WTC11 (cell line): ENCODE results near the gene SPATA32.

Source experiments
- ATF1 ChIP-seq: sonication (generic); formaldehyde crosslinking; IDR thresholded peaks from 2 replicates; pipeline ENCODE4 v1.8.1; 2023; ENCODE audit warnings: mild to moderate bottlenecking, moderate library complexity, missing genetic modification reagents
- IRF2 ChIP-seq: sonication (generic); formaldehyde crosslinking; IDR thresholded peaks from 2 replicates; pipeline ENCODE4 v1.8.0; 2022; ENCODE audit warnings: low read depth, missing genetic modification reagents, borderline replicate concordance
- MXD4 ChIP-seq: fragments of 250-450 bp; sonication (Bioruptor Pico); IDR thresholded peaks from 2 replicates; pipeline ENCODE4 v1.8.0; 2021; ENCODE audit warnings: mild to moderate bottlenecking, moderate library complexity, borderline replicate concordance
- SP1 ChIP-seq: sonication (generic); formaldehyde crosslinking; conservative IDR thresholded peaks from 2 replicates; pipeline ENCODE4 v1.8.1; 2022; ENCODE audit warnings: missing genetic modification reagents
- TP53 ChIP-seq: sonication (generic); formaldehyde crosslinking; IDR thresholded peaks from 2 replicates; pipeline ENCODE4 v1.8.1; 2023; ENCODE audit warnings: mild to moderate bottlenecking, missing genetic modification reagents
- TF ChIP-seq, protein P1 (sequence below): fragments of 200-600 bp; IDR thresholded peaks from 2 replicates; pipeline ENCODE4 v1.8.0; 2022; ENCODE audit warnings: antibody characterized with exemption

DNA sequence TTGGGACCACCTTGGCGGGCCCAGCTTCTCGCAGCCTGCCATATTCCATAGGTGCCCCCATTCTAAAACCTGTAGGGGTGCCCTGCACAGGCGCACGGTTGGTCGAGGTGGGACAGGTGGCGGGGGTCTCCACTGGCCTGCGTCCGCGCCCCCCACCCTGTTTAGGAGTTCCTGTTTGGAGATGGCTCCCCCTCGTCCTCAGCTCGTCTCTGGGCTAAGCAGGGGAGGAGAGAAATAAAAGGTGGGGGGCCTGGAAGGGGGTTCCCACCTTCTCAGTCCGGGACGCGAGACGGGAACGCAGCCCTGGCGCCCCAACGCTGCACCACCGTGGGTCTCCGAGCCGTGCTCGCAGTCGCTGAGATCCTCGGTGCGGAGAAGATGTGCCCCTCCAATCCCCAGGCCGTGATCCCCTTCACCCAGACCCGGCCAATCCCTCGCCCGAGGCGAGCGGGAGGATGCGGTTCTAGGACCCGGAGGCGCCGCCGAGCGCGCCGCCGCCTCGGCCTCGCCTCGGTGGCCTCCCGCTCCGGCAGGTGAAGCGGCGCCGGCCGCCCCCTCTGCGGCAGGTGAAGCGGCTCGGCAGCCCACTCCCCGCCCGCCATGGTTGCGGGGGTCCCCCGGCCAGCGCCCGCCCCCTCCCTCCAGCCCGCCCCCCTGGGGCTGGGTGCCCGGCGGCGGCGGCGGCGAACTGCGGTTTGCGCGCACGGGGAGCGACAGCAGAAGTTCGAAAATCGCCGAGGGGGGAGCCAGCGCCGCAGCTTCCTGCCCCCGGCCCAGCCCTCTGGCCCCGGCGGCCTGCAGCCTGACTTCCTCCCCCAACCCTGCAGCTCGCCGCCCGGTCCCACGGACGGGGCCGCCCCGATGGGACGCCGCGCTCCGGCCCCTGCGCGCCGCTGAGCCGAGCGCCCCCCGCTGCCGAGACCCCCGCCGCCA, 40.5 kb downstream of the SPATA32 start, which contains the start of gene FMNL1:
- TF ChIP-seq ATF1 (CRISPR knock-in tag) (no peak), TP53 (CRISPR knock-in tag) (no peak), IRF2 (CRISPR knock-in tag) (no peak), MXD4 (CRISPR knock-in tag) (no peak), SP1 (CRISPR knock-in tag) (0 out of 2 replicates have a peak, but pooled peaks have one; percentile 39)
- TF ChIP-seq, protein P1, sequence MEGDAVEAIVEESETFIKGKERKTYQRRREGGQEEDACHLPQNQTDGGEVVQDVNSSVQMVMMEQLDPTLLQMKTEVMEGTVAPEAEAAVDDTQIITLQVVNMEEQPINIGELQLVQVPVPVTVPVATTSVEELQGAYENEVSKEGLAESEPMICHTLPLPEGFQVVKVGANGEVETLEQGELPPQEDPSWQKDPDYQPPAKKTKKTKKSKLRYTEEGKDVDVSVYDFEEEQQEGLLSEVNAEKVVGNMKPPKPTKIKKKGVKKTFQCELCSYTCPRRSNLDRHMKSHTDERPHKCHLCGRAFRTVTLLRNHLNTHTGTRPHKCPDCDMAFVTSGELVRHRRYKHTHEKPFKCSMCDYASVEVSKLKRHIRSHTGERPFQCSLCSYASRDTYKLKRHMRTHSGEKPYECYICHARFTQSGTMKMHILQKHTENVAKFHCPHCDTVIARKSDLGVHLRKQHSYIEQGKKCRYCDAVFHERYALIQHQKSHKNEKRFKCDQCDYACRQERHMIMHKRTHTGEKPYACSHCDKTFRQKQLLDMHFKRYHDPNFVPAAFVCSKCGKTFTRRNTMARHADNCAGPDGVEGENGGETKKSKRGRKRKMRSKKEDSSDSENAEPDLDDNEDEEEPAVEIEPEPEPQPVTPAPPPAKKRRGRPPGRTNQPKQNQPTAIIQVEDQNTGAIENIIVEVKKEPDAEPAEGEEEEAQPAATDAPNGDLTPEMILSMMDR: no peak
